B cell (primary cell): Measurements from ENCODE around the gene TTC6. TPM values are rescaled to one million over a fixed set of nuclear protein-coding genes. Genes with fewer than 3 reads are reported as not detected.

Source experiments
- ATAC-seq: fragments of 200-7000 bp; cut with Tn5 transposase; one replicate; pipeline ENCODE4 v1.10.0; 2021; ENCODE audit warnings: low read depth, mild to moderate bottlenecking, moderate number of reproducible peaks, moderate library complexity
- CTCF ChIA-PET: fragments of 350-600 bp; sonication (Branson Sonifier 250); formaldehyde crosslinking; loops from one replicate; lab custom pipeline; 2021; ENCODE audit warnings: antibody characterized with exemption, inconsistent platforms; lab: Charles Lee
- POLR2A ChIA-PET: fragments of 350-600 bp; sonication (Branson Sonifier 250); formaldehyde crosslinking; loops from one replicate; lab custom pipeline; 2021; ENCODE audit warnings: antibody characterized with exemption; lab: Charles Lee
- DNase-seq: peaks from one replicate; pipeline ENCODE4 v3.0.0; 2013
- H2AFZ ChIP-seq: 2 replicates; pipeline ENCODE4 v1.6.1; 2012; ENCODE audit warnings: mild to moderate bottlenecking, low read depth, low read length; ENCODE audit not compliant: insufficient read depth, poor library complexity, severe bottlenecking
- H3K27ac ChIP-seq, 2 donors: 1 replicate in 1 of 2; 2 replicates in 1 of 2; pipeline ENCODE4 v1.5.1; 2012 to 2013; ENCODE audit warnings: low read length in 2 of 2, mild to moderate bottlenecking in 2 of 2, moderate library complexity in 1 of 2
- H3K27me3 ChIP-seq, 4 experiments: fragments of 200-600 bp in 1 of 4; sonication (generic) in 1 of 4; replicated peaks in 1 of 4; 1 replicate in 2 of 4; 2 replicates in 2 of 4; pipeline versions ENCODE4 v1.6.1 to v1.7.0; 2013 to 2016; ENCODE audit warnings: low read length in 3 of 4, mild to moderate bottlenecking in 2 of 4, mixed read lengths in 1 of 4, moderate library complexity in 1 of 4; ENCODE audit not compliant: insufficient read depth in 4 of 4, control insufficient read depth in 3 of 4; ENCODE audit errors: control extremely low read depth in 1 of 4
- H3K36me3 ChIP-seq, 2 experiments: replicated peaks in 1 of 2; 1 replicate in 1 of 2; 2 replicates in 1 of 2; pipeline versions ENCODE4 v1.6.1 to v1.7.1; 2013; ENCODE audit warnings: low read length in 1 of 2; ENCODE audit not compliant: insufficient read depth in 2 of 2, control insufficient read depth in 1 of 2; ENCODE audit errors: control extremely low read depth in 1 of 2, extremely low read depth in 1 of 2
- H3K4me1 ChIP-seq, 2 donors: fragments of 200-600 bp in 1 of 2; sonication (generic) in 1 of 2; 1 replicate in 1 of 2; 2 replicates in 1 of 2; pipeline versions ENCODE4 v1.5.1 to v1.6.1; 2013 to 2017; ENCODE audit warnings: low read length in 2 of 2; ENCODE audit not compliant: control insufficient read depth in 2 of 2, insufficient read depth in 2 of 2
- H3K4me2 ChIP-seq: replicated peaks from 2 replicates; pipeline ENCODE3; 2012; ENCODE audit warnings: mild to moderate bottlenecking, low read depth, low read length; ENCODE audit not compliant: poor library complexity, severe bottlenecking
- H3K4me3 ChIP-seq, 5 experiments: fragments of 200-600 bp in 1 of 5; sonication (generic) in 1 of 5; 1 replicate in 3 of 5; 2 replicates in 2 of 5; pipeline versions ENCODE4 v1.5.1 to v1.7.0; 2011 to 2016; ENCODE audit warnings: low read length in 4 of 5, mild to moderate bottlenecking in 4 of 5, low read depth in 2 of 5, control low read depth in 1 of 5, moderate library complexity in 1 of 5; ENCODE audit not compliant: insufficient read depth in 1 of 5; ENCODE audit errors: control extremely low read depth in 1 of 5, extremely low read depth in 1 of 5
- H3K79me2 ChIP-seq: fragments of 200-600 bp; sonication (generic); one replicate; pipeline ENCODE4 v1.6.0; 2016; ENCODE audit warnings: low read length; ENCODE audit not compliant: control insufficient read depth, insufficient read depth
- H3K9ac ChIP-seq: fragments of 200-600 bp; sonication (generic); 2 replicates; pipeline ENCODE4 v1.6.1; 2017; ENCODE audit warnings: mild to moderate bottlenecking, low read length, moderate library complexity
- H3K9me3 ChIP-seq, 3 donors: one replicate each; pipeline versions ENCODE4 v1.6.1 to v1.7.1; 2013; ENCODE audit warnings: low read length in 2 of 3; ENCODE audit not compliant: control insufficient read depth in 2 of 3, insufficient read depth in 1 of 3; ENCODE audit errors: control extremely low read depth in 1 of 3
- H4K20me1 ChIP-seq: 2 replicates; pipeline ENCODE4 v1.6.0; 2012; ENCODE audit warnings: mild to moderate bottlenecking, low read length; ENCODE audit not compliant: insufficient read depth, control insufficient read depth, poor library complexity, severe bottlenecking
- H3K27ac Mint-ChIP-seq: one replicate; pipeline ENCODE4 v1.8.0; 2021; ENCODE audit warnings: mixed read lengths
- H3K27me3 Mint-ChIP-seq: one replicate; pipeline ENCODE4 v1.8.0; 2021; ENCODE audit warnings: mixed read lengths
- H3K4me1 Mint-ChIP-seq: one replicate; pipeline ENCODE4 v1.8.0; 2021; ENCODE audit warnings: mixed read lengths
- H3K4me3 Mint-ChIP-seq: one replicate; pipeline ENCODE4 v1.8.0; 2021; ENCODE audit warnings: mixed read lengths
- H3K9me3 Mint-ChIP-seq: one replicate; pipeline ENCODE4 v1.8.0; 2022; ENCODE audit warnings: mixed read lengths; ENCODE audit not compliant: insufficient read depth
- EZH2 ChIP-seq: IDR thresholded peaks from 2 replicates; pipeline ENCODE4 v1.6.1; 2012; ENCODE audit warnings: borderline replicate concordance, low read depth, mild to moderate bottlenecking, moderate library complexity, low read length; ENCODE audit not compliant: insufficient read depth, poor library complexity, severe bottlenecking
- WGBS: methylation state at CpG from one replicate; pipeline ENCODE4 v1.1.5; 2013; ENCODE audit warnings: missing lambda C conversion rate; ENCODE audit not compliant: insufficient coverage; 5-methylcytosine and 5-hydroxymethylcytosine counted together
- intact Hi-C: fragments of 100-400 bp; cut with micrococcal nuclease; formaldehyde crosslinking; loops from one replicate; pipeline ENCODE4 v1.10.0; 2022
- polyA plus RNA-seq: library from polyadenylated mRNA; depleted of rRNA; stranded (reverse); fragments of >200 nt; gene quantifications from 2 replicates; pipeline ENCODE4 v1.2.3, GENCODE V29; 2012
- total RNA-seq, 2 donors: library from RNA; stranded (reverse); fragments of 120-200 nt in 1 of 2; gene quantifications; 1 replicate in 1 of 2; 2 replicates in 1 of 2; pipeline versions ENCODE4 v1.2.3 to v1.2.4, GENCODE V29; 2013 to 2022
- TF ChIP-seq, protein P1 (sequence below): fragments of 200-600 bp; IDR thresholded peaks from one replicate; pipeline ENCODE4 v1.8.0; 2022; ENCODE audit warnings: antibody characterized with exemption, mild to moderate bottlenecking

TTC6 gene
- total and polyA plus RNA-seq, 2 donors (not counting 1 experiment from before 2014, with no cell fraction given), result not detected

- H3K9me3 ChIP-seq, result peaks cover 0 to 34% (median 0%) of the 10 kb centered on the region in 3 donors
- H3K27me3 ChIP-seq, result peaks cover 0 to 23% (median 3%) of the 10 kb centered on the region in 4 experiments
- no peaks in the 10 kb centered on the region for H3K79me2 ChIP-seq
- Mint-ChIP-seq H3K4me3 (no peak overlapping the region), H3K27me3 (peaks cover 17% of the 10 kb centered on the region), H3K4me1 (no peaks in the 10 kb centered on the region), H3K9me3 (peaks cover 5% of the 10 kb centered on the region), H3K27ac (no peak overlapping the region)
- no peak overlapping the region for H3K27ac ChIP-seq
- H3K36me3 ChIP-seq, result no peaks in the 10 kb centered on the region
- DNase-seq (no peak), ATAC-seq (no peak)
- ChIA-PET CTCF (interaction anchor here (0.6 kb wide), 1 partner anchor 86 kb away, joined by 3 read pairs; no protein-coding TSS in a partner anchor), POLR2A (no interaction called here)
- H2AFZ ChIP-seq, result no peak overlapping the region
- H4K20me1 ChIP-seq, result no peaks in the 10 kb centered on the region
- TF ChIP-seq, protein P1, sequence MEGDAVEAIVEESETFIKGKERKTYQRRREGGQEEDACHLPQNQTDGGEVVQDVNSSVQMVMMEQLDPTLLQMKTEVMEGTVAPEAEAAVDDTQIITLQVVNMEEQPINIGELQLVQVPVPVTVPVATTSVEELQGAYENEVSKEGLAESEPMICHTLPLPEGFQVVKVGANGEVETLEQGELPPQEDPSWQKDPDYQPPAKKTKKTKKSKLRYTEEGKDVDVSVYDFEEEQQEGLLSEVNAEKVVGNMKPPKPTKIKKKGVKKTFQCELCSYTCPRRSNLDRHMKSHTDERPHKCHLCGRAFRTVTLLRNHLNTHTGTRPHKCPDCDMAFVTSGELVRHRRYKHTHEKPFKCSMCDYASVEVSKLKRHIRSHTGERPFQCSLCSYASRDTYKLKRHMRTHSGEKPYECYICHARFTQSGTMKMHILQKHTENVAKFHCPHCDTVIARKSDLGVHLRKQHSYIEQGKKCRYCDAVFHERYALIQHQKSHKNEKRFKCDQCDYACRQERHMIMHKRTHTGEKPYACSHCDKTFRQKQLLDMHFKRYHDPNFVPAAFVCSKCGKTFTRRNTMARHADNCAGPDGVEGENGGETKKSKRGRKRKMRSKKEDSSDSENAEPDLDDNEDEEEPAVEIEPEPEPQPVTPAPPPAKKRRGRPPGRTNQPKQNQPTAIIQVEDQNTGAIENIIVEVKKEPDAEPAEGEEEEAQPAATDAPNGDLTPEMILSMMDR, result no peak
- no peak for TF ChIP-seq EZH2
- no peaks in the 10 kb centered on the region for H3K4me1 ChIP-seq
- no peak overlapping the region for H3K9ac ChIP-seq
- intact Hi-C loops, result no loop called here
- no peak overlapping the region for H3K4me3 ChIP-seq
- no peak overlapping the region for H3K4me2 ChIP-seq
Observed at GRCh38 chr14:37606678-37607077, 11.2 kb downstream of the TTC6 start.

DNA sequence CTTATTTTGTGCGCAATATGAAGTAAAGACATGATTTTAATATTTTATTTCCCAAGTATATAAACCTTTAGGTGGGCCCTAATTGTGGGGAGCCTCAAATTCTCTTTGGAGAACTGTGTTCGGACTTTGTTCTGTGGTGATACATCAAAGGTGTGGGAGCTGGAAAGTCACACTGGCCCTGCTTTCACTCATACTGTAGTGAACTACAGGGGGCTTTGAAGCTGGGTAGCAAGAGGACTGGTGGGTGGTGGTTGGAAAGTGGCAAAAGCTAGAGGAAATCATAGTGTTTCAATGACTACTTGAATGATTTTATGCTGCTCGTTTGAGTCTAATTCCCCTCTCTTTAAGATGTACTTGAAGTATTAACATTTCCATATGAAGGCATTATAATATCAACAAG is 13.2 kb downstream of the TTC6 start:
- no peaks in the 10 kb centered on the region for H3K79me2 ChIP-seq
- no peak overlapping the region for H3K4me2 ChIP-seq
- H3K4me1 ChIP-seq, result no peaks in the 10 kb centered on the region
- Mint-ChIP-seq H3K9me3 (peaks cover 7% of the 10 kb centered on the region), H3K4me3 (no peak overlapping the region), H3K4me1 (no peaks in the 10 kb centered on the region), H3K27ac (no peak overlapping the region), H3K27me3 (peaks cover 10% of the 10 kb centered on the region)
- no peak overlapping the region for H3K9ac ChIP-seq
- no peaks in the 10 kb centered on the region for H4K20me1 ChIP-seq
- no peak overlapping the region for H2AFZ ChIP-seq
- POLR2A ChIA-PET, result no interaction called here
- H3K36me3 ChIP-seq, result no peaks in the 10 kb centered on the region
- H3K9me3 ChIP-seq, result peaks cover 0 to 19% (median 4%) of the 10 kb centered on the region in 3 donors
- ATAC-seq, result no peak
- peaks cover 0 to 4% (median 2%) of the 10 kb centered on the region in 4 experiments for H3K27me3 ChIP-seq
- CTCF ChIA-PET, result no interaction called here
- H3K27ac ChIP-seq, result no peak overlapping the region
- WGBS, result 83% methylated on average over 1 of the region's 3 CpGs
- TF ChIP-seq, protein P1, result no peak
- TF ChIP-seq EZH2, result no peak
- intact Hi-C loops, result no loop called here
- no peak for DNase-seq
- H3K4me3 ChIP-seq, result no peak overlapping the region
